HG03432 (cell line): ENCODE measurements around the gene RUBCN.
"Not testable (repeated sequence)": the region's sequence is repeated elsewhere in the genome, so short reads cannot be mapped to it uniquely, and the experiment has no call there.

Source experiments
- ATAC-seq: cut with Tn5 transposase; IDR thresholded peaks from one replicate; pipeline ENCODE4 v1.9.1; 2021; ENCODE audit warnings: mild to moderate bottlenecking, moderate library complexity; ENCODE audit not compliant: unreplicated experiment

RUBCN gene

DNA sequence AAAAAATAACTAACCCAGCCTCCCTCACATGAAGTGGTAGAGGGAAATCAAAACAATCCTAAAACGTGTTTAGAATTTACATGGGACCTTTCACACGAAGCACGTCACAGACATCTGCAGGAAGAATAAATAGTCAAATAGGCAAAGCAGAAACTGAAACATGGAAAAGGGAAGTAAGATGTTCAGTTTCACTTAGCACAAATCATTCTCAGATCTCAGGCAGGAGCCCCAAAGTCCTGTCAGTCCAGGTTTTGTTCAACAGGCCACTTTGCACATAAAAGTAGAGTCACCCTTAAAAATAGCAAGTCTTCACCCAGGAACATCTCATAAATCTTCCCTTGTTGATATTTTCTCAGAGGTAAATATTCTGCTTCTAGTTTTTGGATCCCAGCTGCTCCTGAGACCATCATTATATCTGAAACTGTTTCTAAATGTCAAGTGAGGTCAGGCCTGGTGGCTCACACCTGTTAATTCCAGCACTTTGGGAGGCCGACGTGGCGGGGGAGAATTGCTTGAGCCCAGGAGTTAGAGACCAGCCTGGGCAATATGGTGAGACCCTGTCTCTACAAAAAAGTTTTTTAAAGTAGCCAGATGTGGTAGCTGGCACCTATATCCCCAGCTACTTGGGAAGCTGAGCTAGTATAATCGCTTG is 1.9 kb downstream of the RUBCN start:
- ATAC-seq: peak; percentile 38

DNA sequence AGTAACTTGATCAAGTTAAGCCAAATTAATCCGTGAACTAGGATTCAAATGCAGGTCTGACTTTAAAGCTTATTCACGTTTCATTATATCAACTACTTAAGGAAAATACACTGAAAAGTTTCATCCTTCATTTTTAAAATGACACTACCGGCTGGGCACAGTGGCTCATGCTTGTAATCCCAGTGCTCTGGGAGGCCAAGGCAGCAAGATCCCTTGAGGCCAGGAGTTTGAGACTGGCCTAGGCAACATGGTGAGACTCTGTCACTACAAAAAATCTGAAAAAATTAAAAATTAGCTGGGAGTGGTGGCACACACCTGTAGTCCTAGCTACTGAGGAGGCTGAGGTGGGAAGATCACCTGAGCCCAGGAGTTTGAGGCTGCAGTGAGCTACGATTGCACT is 3.7 kb downstream of the RUBCN start:
- ATAC-seq: no peak

- not testable (repeated sequence) for ATAC-seq
Observed at GRCh38 chr3:197731483-197731882, 5.2 kb downstream of the RUBCN start.

- not testable (repeated sequence) for ATAC-seq
Observed at GRCh38 chr3:197730770-197731169, 5.9 kb downstream of the RUBCN start.

GRCh38 chr3:197730200-197730599 is 6.5 kb downstream of the RUBCN start:
- ATAC-seq: no peak

DNA sequence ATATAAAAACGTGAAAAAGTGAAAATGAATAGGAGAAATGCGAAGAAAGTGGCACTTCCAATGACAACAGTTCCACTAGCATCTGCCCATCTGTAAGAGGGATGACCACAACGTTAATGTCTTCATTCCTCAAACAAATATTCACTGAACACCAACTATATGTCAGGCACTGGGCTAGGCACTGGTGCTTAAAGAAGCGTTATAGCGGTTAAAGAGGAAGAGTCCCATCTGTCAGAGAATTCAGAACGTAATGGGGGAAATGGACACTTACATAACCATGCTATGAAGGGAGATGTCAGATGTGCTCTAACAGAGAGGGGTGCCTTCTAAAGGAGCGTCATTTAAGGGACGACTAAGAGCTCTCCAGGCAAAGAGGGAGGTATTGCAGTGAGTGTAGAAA is 8.2 kb downstream of the RUBCN start:
- ATAC-seq: no peak

DNA sequence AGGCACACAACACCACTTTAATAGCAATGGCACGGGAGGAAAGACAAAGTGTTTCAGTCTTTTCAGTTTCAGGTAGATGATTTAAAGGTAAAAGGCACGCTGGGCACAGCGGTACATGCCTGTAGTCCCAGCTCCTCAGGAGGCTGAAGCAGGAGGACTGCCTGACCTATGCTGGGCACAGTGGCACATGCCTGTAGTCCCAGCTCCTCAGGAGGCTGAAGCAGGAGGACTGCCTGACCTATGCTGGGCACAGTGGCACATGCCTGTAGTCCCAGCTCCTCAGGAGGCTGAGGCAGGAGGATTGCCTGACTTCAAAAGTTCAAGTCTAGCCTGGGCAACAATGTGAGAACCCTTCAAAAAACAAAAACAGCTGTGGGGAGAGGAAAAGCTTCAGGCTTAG is 8.8 kb downstream of the RUBCN start:
- not testable (repeated sequence) for ATAC-seq

DNA sequence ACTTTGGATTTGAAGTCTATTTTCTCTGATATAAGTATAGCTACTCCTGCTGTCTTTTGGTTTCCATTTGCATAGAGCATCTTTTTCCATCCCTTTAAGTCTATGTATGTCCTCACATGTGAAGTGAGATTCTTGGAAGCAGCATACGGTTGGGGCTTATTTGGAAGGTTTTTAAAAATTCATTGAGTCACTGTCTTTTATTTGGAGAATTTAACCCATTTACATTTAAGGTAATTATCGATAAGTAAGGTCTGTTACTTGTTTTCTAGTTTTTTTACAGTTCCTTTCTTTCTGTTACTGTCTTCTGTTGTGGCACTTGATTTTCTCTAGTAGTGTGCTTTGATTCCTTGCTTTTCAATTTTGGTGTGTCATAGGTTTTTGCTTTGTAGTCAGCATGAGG is 14.0 kb downstream of the RUBCN start:
- no peak for ATAC-seq

DNA sequence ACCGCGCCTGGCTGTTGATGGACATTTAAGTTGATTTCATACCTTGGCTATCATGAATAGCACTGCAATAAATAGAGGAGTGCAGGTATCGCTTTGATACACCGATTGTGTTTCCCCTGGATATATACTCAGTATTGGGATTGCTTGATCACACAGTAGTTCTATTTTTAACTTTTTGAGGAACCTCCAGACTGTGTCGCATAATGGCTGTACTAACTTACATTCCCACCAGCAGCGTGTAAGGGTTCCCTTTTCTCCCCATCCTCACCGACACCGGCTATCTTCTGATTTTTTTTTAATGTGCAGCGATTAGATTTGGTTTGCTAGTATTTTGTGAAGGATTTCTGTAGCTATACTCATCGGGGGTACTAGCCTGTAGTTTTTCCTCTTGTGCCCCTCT is 16.0 kb downstream of the RUBCN start:
- no peak for ATAC-seq

DNA sequence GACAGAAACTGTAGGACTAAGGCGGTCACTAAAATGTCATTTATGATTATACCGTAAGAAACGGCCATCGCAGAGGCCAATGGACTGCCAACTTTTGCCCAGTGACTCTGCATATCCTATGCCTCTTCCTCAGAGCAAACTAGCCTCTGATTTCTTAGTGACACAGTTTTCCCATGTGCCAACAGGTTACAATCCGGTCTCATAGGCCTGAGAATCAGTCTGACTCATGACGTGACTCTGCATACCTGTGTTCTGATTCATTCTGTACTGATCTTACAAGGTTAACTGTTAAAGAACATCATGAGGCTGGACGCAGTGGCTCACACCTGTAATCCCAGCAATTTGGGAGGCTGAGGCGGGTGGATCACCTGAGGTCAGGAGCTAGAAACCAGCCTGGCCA is 17.8 kb downstream of the RUBCN start:
- no peak for ATAC-seq

- ATAC-seq: no peak
Observed at GRCh38 chr3:197714251-197714650, 22.5 kb downstream of the RUBCN start.

DNA sequence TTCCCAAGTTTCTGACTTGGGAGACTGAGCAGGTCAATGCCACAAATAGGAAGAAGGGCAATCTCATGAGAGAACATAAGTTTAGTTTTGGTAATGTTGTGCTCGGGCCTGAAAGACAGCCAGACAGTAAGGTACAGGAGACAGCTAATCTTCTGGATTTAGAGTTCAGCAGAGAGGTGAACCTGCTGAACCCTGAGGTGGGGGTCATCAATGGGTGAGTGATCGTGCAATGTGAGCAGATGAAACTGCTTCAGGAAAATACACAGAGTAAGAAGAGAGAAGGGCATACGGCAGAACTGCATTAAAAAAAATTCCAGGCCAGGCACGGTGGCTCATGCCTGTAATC is 23.3 kb downstream of the RUBCN start:
- ATAC-seq: peak; percentile 29

GRCh38 chr3:197711973-197712707 is 24.6 kb downstream of the RUBCN start:
- peak; percentile 87 for ATAC-seq

DNA sequence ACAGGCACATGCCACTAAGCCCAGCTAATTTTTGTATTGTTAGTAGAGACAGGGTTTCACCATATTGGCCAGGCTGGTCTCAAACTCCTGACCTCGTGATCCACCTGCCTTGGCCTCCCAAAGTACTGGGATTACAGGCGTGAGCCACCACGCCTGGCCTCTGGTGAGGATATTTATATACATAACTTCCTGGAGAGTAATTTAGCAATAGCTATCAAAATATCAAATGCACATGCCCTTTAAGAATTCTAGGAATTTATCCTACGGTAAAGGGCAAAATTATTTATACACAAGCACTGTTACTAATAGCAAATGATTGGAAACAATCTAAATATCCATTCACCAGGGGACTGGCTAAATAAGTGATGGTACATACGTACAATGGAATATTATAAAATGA is 25.7 kb downstream of the RUBCN start:
- not testable (repeated sequence) for ATAC-seq

DNA sequence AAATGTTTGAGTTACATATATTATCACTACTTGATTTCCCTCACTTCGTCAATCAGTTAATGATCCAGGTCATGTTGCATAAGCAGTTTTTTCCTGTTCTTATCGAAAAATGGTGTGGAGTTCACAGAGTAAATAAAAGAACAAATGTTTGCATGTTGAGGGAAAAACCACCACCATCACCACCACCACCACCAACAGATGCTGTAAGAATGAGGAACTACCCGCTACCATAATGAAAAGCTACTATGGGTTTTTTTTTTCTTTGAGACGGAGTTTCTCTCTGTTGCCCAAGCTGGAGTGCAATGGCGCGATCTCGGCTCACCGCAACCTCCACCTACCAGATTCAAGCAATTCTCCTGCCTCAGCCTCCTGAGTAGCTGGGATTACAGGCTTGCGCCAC is 27.6 kb downstream of the RUBCN start:
- no peak for ATAC-seq

GRCh38 chr3:197706658-197707057 is 30.0 kb downstream of the RUBCN start:
- ATAC-seq: no peak

- no peak for ATAC-seq
Observed at GRCh38 chr3:197701841-197702240, 34.9 kb downstream of the RUBCN start.

DNA sequence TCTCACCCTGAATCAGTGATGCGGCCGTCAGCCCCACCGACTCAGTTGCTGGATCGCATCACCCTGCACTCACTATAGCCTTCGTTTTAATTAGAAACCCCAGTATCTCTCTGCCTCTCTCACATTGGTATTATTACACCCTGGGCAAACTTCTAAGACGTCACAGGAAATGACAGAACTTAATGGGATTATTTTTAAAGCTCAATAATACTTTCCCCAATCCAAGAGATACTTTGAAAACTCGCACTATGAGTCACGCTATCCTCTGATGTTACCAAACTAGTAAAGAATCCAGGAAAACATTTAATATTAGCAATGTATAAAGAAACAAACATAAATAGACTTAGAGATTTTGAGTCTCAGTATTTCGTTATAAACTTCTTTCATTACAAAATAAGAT is 36.6 kb downstream of the RUBCN start:
- no peak for ATAC-seq

- no peak for ATAC-seq
Observed at GRCh38 chr3:197697355-197697754, 39.3 kb downstream of the RUBCN start.

DNA sequence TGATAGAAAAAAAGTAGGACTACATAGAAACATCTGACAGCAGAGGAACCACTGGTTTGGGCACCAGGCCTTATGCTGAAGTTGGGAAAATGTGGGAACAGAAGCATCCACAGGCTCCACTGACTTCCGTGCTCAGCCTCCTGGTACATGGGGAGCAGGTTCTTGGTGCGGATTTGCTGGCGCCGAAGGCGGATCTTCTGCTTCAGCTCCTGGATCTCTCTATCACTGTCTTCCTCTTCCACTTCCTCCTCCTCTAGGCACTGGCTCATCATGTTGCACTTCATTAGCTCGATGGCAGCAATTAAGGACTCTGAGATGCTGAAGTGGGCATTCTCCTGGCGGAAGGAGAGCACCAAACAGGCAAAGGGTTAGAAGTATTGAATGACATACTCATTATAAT is 42.5 kb downstream of the RUBCN start:
- ATAC-seq: no peak

DNA sequence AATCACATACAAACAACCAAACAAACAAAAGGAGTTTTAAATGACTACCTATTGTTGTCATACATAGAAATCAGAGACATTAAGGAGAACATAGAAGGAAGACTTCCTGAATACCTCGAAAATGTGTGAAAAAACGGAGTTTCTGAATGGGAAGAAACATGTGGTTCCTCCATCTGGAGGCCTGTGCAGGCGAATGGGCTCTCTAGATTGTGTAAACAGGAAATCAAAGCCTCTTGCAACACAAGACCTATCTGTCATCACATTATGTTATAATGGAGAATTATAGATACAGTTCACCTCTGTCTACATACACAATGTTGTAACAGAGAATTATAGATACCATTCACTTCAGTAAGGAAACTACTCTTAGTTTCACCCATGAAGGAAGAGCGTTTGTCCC is 44.1 kb downstream of the RUBCN start:
- ATAC-seq: no peak

GRCh38 chr3:197690754-197691153 is 46.0 kb downstream of the RUBCN start:
- no peak for ATAC-seq

DNA sequence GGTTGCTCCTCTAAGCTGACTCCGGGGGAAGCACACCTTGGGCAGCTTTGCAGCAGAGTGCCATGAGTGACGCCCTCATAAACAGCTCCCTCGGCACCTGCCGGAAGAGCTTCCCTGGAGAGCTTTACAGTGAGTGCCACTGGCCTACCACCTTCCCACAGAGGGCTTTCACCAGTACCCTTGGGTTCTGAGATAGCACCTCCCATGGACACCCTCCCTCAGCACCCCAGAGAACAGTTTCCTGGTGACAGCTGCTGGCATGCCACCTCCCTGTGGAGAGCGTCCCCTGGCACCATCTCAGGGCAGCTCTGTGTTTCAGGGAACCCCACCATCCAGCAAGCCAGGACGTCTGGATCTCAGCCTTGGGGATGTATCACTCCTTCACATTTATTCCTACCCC is 49.1 kb downstream of the RUBCN start:
- ATAC-seq: no peak
